ACC112 (cell line): ENCODE data around the gene ASMT.
"Not testable (repeated sequence)": the region's sequence is repeated elsewhere in the genome, so short reads cannot be mapped to it uniquely, and the experiment has no call there.

Experiments used
- H2AFZ ChIP-seq: fragments of 200-600 bp; sonication (generic); one replicate; pipeline ENCODE4 v1.6.0; 2017; ENCODE audit warnings: antibody characterized with exemption, low read length; ENCODE audit not compliant: unreplicated experiment
- H3K27ac ChIP-seq: fragments of 200-600 bp; sonication (generic); 2 replicates; pipeline ENCODE4 v1.5.1; 2014; ENCODE audit warnings: low read depth, mild to moderate bottlenecking, antibody characterized with exemption, low read length, moderate library complexity
- H3K27me3 ChIP-seq: fragments of 200-600 bp; sonication (generic); 2 replicates; pipeline ENCODE4 v1.6.1; 2014; ENCODE audit warnings: mild to moderate bottlenecking, antibody characterized with exemption, low read length, moderate library complexity, mixed read lengths; ENCODE audit not compliant: insufficient read depth
- H3K36me3 ChIP-seq: fragments of 200-600 bp; sonication (generic); 2 replicates; pipeline ENCODE4 v1.6.1; 2016; ENCODE audit warnings: mild to moderate bottlenecking, antibody characterized with exemption, low read length, moderate library complexity, mixed read lengths; ENCODE audit not compliant: insufficient read depth
- H3K4me1 ChIP-seq: fragments of 200-600 bp; sonication (generic); one replicate; pipeline ENCODE4 v1.6.1; 2016; ENCODE audit warnings: low read length, mixed read lengths; ENCODE audit not compliant: insufficient read depth, unreplicated experiment, control insufficient read depth
- H3K4me3 ChIP-seq: fragments of 200-600 bp; sonication (generic); 2 replicates; pipeline ENCODE4 v1.5.1; 2014; ENCODE audit warnings: mild to moderate bottlenecking, low read depth, low read length
- H3K79me2 ChIP-seq: fragments of 200-600 bp; sonication (generic); one replicate; pipeline ENCODE4 v1.6.0; 2016; ENCODE audit warnings: low read length; ENCODE audit not compliant: control insufficient read depth, unreplicated experiment, insufficient read depth

The ASMT gene

DNA sequence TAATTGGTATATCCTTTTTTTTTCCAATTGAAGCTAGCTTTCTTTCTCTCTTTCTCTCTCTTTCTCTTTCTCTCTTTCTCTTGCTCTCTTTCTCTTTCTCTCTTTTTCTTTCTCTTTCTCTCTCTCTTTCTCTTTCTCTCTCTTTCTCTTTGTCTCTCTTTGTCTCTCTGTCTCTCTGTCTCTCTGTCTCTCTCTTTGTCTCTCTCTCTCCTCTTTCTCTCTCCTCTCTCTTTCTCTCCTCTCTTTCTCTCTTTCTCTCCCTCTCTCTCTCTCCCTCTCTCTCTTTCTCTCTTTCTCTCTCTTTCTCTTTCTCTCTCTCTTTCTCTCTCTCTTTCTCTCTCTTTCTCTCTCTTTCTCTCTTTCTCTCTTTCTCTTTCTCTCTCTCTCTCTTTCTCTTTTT is 66.6 kb downstream of the ASMT start:
- no peaks in the 10 kb centered on the region for H3K36me3 ChIP-seq
- no peaks in the 10 kb centered on the region for H3K79me2 ChIP-seq
- no peak overlapping the region for H3K27ac ChIP-seq
- H3K4me1 ChIP-seq, result no peaks in the 10 kb centered on the region
- H3K4me3 ChIP-seq, result no peak overlapping the region
- 0 out of 2 replicates have a peak, but pooled peaks cover 6% of the 10 kb centered on the region for H3K27me3 ChIP-seq
- H2AFZ ChIP-seq, result no peak overlapping the region

DNA sequence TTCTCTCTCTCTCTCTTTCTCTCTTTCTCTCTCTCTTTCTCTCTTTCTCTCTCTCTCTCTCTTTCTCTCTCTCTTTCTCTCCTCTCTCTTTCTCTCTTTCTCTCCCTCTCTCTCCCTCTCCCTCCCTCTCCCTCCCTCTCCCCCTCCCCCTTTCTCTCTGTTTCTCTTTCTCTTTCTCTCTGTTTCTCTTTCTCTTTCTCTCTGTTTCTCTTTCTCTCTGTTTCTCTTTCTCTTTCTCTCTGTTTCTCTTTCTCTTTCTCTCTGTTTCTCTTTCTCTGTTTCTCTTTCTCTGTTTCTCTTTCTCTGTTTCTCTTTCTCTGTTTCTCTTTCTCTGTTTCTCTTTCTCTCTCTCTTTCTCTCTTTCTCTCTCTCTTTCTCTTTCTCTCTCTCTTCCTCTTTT is 67.0 kb downstream of the ASMT start:
- H3K79me2 ChIP-seq, H3K36me3 ChIP-seq, H3K27ac ChIP-seq, H3K27me3 ChIP-seq, H3K4me3 ChIP-seq, H2AFZ ChIP-seq, H3K4me1 ChIP-seq: not testable (repeated sequence)

DNA sequence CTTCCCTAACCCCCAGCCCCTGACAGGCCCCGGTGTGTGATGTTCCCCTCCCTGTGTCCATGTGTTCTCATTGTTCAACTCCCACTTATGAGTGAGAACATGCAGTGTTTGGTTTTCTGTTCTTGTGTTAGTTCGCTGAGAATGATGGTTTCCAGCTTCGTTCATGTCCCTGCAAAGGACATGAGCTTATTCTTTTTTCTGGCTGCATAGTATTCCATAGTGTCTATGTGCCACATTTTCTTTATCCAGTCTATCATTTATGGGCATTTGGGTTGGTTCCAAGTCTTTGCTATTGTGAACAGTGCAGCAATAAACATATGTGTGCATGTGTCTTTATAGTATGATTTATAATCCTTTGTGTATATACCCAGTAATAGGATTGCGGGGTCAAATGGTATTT is 67.6 kb downstream of the ASMT start:
- H3K79me2 ChIP-seq, H3K4me3 ChIP-seq, H3K27ac ChIP-seq, H2AFZ ChIP-seq, H3K36me3 ChIP-seq, H3K27me3 ChIP-seq, H3K4me1 ChIP-seq: not testable (repeated sequence)

DNA sequence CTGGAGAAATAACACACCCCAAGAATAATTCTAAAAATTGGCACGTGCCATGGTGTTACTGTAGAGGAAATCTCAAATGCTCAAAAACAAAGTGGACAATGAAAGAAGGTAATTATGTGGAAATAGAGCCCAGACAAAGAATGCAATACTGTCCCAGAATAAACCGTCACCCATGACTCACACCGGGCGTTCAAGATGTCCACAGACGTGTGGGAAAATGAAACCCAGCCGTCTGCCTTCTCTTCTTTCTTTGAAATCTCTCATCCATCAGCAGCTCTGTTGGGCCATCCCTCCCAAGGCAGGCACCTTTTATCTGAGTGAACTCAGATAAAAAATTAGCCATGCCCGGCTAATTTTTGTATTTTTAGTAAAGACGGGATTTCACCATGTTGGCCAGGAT is 70.0 kb downstream of the ASMT start:
- H3K27ac ChIP-seq, result not testable (repeated sequence)

DNA sequence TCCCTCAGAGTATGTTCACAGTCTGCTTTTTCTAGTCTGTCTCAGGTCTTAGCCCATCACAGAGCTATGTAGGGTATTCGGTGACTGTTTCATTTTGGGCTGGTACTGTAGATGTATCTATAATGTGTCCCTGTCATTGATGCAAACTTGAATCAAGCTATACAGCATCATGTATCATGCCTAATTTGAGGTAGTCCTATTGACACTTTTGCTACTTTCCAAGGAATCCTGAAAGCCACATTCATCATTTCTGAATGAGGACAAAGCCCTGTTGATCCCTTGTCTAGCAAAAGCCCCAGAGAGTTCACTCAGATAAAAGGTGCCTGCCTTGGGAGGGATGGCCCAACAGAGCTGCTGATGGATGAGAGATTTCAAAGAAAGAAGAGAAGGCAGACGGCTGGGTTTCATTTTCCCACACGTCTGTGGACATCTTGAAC is 70.6 kb downstream of the ASMT start:
- H2AFZ ChIP-seq, H3K27ac ChIP-seq: not testable (repeated sequence)

More for the DNA sequence above, 70.0 kb downstream of the ASMT start:
- H3K79me2 ChIP-seq, H2AFZ ChIP-seq, H3K27me3 ChIP-seq, H3K4me3 ChIP-seq, H3K4me1 ChIP-seq, H3K36me3 ChIP-seq: not testable (repeated sequence)

DNA sequence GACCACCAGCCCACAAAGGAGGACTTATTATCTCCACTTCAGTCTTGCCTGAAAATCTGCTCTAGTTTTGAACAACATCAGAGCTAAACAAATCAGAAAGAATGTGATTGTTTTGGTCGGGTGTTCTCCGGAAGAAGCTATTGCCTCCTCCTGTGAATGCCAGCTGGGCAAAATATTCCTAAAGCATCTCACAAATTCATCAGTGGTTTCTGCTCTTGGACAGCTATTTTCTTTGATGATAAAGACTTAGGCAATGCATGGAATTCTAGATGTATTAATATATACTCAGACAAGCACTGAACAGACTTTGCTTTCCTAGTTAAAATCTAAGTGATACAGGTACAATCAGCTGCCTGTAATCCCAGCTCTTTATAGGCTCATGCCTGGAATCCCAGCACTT is 71.8 kb downstream of the ASMT start:
- no peaks in the 10 kb centered on the region for H3K36me3 ChIP-seq
- H3K27ac ChIP-seq, result no peak overlapping the region
- no peak overlapping the region for H3K4me3 ChIP-seq
- no peak overlapping the region for H2AFZ ChIP-seq
- H3K79me2 ChIP-seq, result no peaks in the 10 kb centered on the region
- H3K27me3 ChIP-seq, result 0 out of 2 replicates have a peak, but pooled peaks cover 6% of the 10 kb centered on the region
- no peaks in the 10 kb centered on the region for H3K4me1 ChIP-seq

More for the DNA sequence above, 70.6 kb downstream of the ASMT start:
- not testable (repeated sequence) for H3K36me3 ChIP-seq, H3K4me3 ChIP-seq, H3K79me2 ChIP-seq, H3K27me3 ChIP-seq, H3K4me1 ChIP-seq
